GM21723 (cell line): ENCODE results near the gene P3H2.

Experiments used
- ATAC-seq: cut with Tn5 transposase; IDR thresholded peaks from one replicate; pipeline ENCODE4 v1.9.1; 2021; ENCODE audit warnings: mild to moderate bottlenecking, moderate library complexity; ENCODE audit not compliant: unreplicated experiment

Gene P3H2

GRCh38 chr3:190125436-190126068, 4.9 kb upstream of the P3H2 start:
- no peak for ATAC-seq

GRCh38 chr3:190124067-190124466, 3.4 kb upstream of the P3H2 start:
- no peak for ATAC-seq

- no peak for ATAC-seq
Measured at GRCh38 chr3:190122198-190122771, 1.6 kb upstream of the P3H2 start.

GRCh38 chr3:190121383-190121782, 686 bp upstream of the P3H2 start:
- ATAC-seq = no peak

- ATAC-seq = no peak
Measured at GRCh38 chr3:190121061-190121377, 322 bp upstream of the P3H2 start.

- peak; percentile 40 for ATAC-seq
Measured at GRCh38 chr3:190119461-190120268, 1.0 kb downstream of the P3H2 start.

- ATAC-seq = no peak
Measured at GRCh38 chr3:190118438-190118837, 2.3 kb downstream of the P3H2 start.

- no peak for ATAC-seq
Measured at GRCh38 chr3:190117981-190118380, 2.7 kb downstream of the P3H2 start.

GRCh38 chr3:190116551-190117067, 4.1 kb downstream of the P3H2 start:
- no peak for ATAC-seq

GRCh38 chr3:190110826-190111225, 9.9 kb downstream of the P3H2 start:
- no peak for ATAC-seq

GRCh38 chr3:190109441-190109840, 11.3 kb downstream of the P3H2 start:
- ATAC-seq = no peak

- no peak for ATAC-seq
Measured at GRCh38 chr3:190108804-190109203, 11.9 kb downstream of the P3H2 start.

GRCh38 chr3:190105876-190106275, 14.8 kb downstream of the P3H2 start:
- ATAC-seq = no peak

- ATAC-seq = peak; percentile 65
Measured at GRCh38 chr3:190101320-190102011, 19.2 kb downstream of the P3H2 start.

- no peak for ATAC-seq
Measured at GRCh38 chr3:190099099-190099498, 21.6 kb downstream of the P3H2 start.

GRCh38 chr3:190097617-190098016, 23.1 kb downstream of the P3H2 start:
- ATAC-seq = no peak

- ATAC-seq = peak; percentile 46
Measured at GRCh38 chr3:190097025-190097424, 23.7 kb downstream of the P3H2 start.

- ATAC-seq = peak; percentile 59
Measured at GRCh38 chr3:190096345-190096744, 24.4 kb downstream of the P3H2 start.

- no peak for ATAC-seq
Measured at GRCh38 chr3:190094160-190094718, 26.5 kb downstream of the P3H2 start.

GRCh38 chr3:190092250-190092649, 28.4 kb downstream of the P3H2 start:
- no peak for ATAC-seq

GRCh38 chr3:190089711-190090110, 31.0 kb downstream of the P3H2 start:
- no peak for ATAC-seq
